Keratinocyte (primary cell): ENCODE results near the gene TJP2.

Experiments
- EZH2 ChIP-seq: IDR thresholded peaks from one replicate; pipeline ENCODE4 v1.6.1; 2012; ENCODE audit warnings: inconsistent platforms, mild to moderate bottlenecking, low read length, moderate library complexity
- TF ChIP-seq, protein P1 (sequence below), 3 experiments: IDR thresholded peaks in 1 of 3; conservative IDR thresholded peaks in 1 of 3; optimal IDR thresholded peaks in 1 of 3; 2 replicates in 2 of 3; 3 replicates in 1 of 3; pipeline versions ENCODE3 to v1.5.1; 2011; ENCODE audit warnings: low read length in 3 of 3, mild to moderate bottlenecking in 3 of 3, moderate library complexity in 2 of 3, control low read depth in 1 of 3, inconsistent platforms in 1 of 3; ENCODE audit not compliant: insufficient read depth in 2 of 3; ENCODE audit errors: extremely low read depth in 1 of 3

DNA sequence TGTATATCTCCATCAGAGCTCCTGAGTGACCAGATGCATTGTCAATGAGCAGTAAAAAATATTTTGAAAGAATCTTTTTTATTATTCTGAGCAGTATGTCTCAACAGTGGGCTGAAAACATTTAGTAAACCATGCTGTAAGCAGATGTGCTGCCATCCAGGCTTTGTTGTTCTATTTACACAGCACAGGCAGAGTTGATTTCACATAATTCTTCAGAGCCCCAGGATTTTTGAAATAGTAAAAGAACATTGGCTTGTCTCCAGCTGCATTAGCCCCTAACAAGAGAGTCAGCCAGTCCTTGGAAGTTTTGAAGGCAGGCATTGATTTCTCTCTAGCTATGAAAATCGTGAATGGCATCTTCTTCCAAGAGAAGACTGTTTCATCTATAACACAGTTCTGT, 125.7 kb downstream of the TJP2 start:
- TF ChIP-seq, protein P1, sequence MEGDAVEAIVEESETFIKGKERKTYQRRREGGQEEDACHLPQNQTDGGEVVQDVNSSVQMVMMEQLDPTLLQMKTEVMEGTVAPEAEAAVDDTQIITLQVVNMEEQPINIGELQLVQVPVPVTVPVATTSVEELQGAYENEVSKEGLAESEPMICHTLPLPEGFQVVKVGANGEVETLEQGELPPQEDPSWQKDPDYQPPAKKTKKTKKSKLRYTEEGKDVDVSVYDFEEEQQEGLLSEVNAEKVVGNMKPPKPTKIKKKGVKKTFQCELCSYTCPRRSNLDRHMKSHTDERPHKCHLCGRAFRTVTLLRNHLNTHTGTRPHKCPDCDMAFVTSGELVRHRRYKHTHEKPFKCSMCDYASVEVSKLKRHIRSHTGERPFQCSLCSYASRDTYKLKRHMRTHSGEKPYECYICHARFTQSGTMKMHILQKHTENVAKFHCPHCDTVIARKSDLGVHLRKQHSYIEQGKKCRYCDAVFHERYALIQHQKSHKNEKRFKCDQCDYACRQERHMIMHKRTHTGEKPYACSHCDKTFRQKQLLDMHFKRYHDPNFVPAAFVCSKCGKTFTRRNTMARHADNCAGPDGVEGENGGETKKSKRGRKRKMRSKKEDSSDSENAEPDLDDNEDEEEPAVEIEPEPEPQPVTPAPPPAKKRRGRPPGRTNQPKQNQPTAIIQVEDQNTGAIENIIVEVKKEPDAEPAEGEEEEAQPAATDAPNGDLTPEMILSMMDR (optimal IDR thresholded peaks at IDR 0.05 in 1 of 3, IDR thresholded peaks at IDR 0.05 in 1 of 3, conservative IDR thresholded peaks at IDR 0.05 in 1 of 3; ENCODE audit: extremely low read depth in 1 of 3, insufficient read depth in 2 of 3, low read length in 3 of 3): no peak
- no peak for TF ChIP-seq EZH2
